NCI-H524 treated with DMSO at 0.1 percent for 48 hours (cell line): ENCODE data around the gene DOK5.

ENCODE experiments used
- DNase-seq: peaks from one replicate; lab custom pipeline; 2025; lab: John Stamatoyannopoulos, UW

Gene DOK5

DNA sequence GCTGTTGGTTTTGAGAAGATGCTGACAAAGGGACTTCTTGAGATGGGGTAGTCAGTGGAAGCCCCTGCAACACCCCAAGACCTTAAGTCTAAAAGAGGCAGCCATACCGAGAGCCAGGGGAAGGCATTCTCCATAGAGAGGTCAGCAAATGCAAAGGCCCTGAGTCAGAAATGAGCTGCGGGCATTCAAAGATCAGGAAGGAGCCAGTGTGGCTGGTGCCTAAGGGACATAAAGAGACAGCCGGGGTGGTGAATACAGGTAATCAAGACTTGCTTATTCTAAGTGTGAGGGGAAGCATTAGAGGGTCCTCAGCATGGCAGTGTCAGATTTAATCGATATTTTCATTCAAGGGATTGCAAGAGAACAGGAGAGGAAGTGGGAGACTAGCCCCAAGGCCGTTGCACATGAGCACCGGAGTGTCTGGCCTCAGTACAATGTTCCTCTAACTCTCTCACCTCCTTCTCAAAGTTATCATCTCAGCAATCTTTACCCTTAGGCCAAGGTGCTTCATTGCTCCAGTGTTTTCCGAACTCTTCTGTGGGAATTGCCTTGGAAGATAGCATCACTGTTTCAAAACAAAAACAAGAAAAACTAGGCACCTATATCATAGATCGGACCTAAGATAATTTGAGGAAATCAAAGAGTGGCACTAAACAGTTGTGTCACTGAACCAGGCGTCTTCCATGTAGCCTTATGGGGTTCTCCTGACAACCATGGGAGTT is 173.2 kb downstream of the DOK5 start:
- DNase-seq = no peak

DNA sequence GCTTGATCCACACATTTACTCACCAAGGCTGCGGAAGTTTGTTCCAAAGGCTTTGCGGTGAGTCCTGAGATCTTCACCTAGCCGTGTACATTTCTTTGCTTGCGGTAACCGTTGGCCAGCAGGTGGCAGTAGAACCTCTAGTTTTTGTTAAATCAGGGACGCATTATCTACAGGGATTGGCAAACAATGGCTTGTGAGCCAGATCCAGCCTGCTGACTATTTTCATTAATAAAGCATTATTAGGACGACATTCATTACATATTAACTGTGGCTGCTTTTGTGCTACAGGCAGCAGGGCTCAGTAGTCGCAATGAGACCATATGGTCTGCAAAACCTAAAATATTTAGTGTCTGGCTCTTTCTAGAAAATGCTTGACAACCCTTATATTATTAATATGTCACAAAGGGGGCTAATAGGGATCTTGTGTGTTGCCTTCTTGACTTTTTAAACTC is 174.1 kb downstream of the DOK5 start:
- DNase-seq = peak; percentile 43

DNA sequence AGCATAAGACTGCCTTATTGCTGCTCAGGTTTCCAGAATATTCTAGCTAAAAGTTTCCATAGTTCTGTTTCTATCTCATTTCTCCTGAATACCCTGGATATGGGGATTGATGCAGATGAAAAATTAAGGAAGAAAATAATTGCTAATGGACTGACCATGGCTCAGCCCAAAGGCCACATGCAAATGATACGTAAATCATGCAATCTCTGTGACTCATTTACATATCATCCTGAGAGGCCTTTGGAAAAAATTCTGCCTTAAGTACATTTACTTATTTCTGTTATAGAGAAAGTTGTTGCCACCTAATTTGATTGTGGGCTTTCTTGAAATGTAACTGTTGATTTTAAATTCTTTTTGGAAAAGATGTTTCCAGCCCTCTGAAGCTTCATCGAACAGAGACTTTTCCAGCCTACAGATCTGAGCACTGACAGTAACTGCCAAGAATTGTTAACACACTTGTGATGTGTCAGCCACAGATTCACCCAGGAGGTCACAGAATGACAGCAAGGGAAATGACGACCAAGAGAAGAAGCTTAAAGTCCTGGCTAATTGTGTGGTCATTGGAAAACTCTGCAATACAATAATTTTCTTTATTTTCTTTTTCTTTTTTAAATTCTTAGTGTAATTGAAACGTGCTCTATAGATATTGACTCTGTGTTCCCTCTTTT is 174.8 kb downstream of the DOK5 start:
- no peak for DNase-seq

DNA sequence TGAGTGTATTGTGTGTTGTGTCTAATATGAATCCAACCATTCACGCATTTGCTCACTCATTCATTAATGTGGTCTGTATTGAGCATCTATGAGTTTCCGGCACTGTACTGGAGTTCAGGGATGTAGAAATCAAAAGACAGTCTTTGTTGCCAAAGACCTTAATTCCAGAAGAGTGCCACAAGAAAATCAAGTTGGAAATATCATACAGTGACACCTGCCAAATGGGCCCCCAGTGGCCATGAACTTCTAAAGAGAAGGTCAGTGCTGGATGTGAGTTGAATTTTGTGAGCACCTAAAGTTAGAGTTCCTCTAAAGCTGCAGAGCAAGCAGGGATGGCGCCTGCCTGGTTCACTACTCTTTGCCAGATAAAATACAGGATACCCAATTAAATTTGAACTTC is 175.9 kb downstream of the DOK5 start:
- no peak for DNase-seq

DNA sequence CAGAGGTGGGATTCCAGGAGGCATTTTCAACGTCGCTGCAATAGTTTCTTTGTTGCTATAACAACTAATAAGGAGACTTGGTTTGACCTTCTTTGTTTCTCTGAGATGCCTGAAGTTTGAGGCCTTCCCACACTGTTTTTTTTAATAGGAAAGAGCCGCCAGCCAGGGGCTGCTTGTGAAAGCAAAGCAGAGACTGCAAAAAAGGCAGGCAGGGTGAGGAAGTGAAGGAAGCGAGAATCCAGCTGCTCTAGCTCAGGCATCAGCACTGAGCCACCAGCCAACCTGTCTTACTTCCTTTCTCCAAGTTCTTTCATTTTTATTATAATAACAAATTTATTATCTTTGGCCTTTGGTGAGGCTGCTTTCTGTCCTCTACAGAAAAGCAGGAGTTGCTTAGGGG is 179.1 kb downstream of the DOK5 start:
- DNase-seq = no peak

DNA sequence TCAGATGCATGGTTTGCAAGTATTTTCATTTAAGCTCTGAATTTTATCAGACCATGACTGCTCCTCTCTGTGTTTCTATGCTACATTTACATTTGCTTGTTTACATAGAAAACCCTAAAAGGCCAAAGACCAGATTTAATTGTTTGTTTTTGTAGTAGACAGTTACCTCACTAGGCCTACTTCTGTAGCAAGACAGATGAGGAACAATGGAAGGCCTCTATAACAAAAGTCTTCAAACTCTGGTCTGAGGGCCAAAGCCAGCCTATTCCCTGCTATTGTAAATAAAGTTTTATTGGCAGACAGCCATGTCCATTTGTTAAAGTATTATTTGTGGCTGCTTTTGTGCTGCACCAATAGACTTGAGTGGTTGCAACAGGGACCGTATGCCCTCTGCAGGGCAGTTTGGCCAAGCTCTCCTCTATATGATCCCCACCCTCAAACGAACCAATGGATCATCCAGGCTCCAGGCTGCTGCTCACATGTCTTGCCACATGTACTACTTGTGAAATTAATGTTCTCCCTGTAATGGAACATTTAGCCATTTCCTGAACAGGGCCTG is 182.0 kb downstream of the DOK5 start:
- DNase-seq = no peak

DNA sequence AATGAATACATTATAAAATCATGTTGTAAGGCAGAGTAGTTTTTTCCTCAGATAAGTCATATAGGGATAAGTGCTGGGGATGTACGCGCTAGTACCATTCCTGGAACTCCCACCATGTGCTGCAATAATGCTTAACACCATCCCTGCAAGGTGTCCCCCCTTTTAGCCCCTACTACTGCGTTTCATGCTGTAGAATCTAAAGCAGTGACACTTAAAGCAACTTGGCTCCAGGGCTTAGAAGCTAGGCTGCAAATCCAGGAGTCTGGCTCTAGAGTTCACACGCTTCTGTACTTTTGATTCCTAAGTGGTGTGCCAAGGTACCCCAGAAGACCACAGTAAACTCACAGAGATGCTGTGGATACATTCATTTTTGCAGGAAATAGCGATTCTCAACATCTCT is 183.1 kb downstream of the DOK5 start:
- no peak for DNase-seq

DNA sequence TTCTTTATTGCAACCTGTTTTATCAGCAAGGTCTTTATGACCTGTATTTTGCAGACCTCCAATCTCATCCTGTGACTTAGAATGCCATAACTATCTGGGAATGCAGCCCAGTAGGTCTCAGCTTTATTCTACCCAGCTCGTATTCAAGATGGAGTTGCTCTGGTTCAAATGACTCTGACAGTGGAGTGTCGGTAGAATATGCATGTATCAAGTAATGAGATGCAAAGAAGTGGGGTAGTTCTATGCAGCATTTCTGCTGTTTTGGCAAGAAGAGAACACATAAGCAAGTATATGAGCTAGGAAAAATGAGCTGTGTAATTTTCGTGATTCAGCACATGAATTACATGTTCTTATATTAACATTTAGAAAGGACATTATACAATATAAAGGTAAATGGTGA is 185.9 kb downstream of the DOK5 start:
- no peak for DNase-seq

DNA sequence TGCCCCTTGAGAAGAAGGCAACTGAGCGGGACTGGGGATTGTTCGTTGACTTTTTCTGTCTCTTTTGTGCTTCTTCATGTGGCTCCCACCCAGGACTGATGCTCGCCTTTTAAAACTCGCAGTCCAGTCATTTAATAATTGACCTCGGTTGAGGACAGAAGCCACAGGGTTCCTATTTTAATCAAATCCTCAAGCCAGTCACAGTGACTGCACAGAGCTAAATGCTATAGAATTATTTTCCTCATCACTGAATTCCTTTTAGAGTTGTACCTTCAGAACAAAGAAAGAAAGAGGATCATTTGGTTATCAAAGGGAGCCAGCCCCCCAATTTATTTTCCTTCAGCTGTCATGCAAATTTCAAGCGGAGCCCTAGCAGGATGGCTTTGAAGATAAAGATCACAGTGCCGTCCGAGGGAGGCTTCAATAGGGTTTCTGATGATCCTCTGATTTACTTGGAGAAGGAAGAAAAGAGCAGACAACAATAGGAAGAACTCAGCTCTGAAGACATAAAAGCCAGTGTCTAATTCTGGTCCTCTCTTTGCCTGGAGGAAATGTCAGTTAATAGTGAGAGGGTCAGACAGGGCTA is 186.6 kb downstream of the DOK5 start:
- DNase-seq = no peak

DNA sequence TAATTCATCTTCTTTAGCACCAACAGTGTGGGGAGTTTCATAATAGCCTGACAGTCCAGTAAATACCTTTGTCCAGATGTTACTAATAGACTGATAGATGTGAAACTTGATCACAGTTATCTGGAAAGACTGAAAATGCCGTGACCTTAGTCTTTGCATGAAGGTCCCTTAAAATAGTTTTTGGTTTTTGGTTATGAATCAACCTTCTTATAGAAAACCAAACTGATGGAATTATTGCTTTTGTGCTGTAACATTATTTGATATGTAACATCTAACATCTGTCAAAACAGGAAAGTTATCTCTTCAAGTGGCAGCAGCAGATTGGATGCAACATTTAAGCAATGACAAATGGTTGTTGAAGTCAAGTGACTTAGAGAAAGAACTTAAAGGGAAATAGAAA is 190.4 kb downstream of the DOK5 start:
- no peak for DNase-seq

DNA sequence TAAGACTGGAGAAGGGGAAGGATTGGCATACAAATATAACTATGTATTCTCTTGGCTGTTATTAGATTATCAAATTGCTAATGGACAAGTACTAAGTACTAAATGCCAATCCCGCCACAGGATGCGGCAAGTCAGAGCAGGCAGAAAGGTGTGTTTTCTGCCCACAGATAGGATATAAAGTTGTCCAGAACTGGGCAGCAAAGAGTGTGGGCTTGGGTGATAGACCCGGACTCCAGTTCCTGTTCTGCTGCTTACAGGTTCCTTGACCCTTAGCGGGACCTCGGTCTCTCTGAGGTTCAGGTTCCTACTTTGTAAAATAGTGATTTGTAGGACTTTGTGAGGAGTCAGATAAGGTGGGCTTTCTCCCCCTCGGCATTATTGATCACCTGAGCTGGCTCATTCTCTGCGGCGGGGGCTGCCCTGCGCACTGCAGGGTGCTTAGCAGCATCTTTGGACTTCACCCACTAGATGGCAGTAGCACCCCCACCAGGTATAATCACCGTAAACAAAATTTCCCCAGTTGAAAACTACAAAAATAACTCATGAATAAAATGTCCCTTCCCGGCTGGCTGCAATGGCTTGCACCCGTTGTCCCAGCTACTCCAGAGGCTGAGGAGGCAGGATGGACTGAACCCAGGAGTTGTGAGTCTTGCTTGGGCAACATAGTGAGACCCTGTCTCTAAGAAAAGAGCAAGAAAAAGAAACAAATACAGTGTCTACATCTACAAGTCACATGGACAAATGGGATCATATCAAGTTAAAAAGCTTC is 193.1 kb downstream of the DOK5 start:
- no peak for DNase-seq

DNA sequence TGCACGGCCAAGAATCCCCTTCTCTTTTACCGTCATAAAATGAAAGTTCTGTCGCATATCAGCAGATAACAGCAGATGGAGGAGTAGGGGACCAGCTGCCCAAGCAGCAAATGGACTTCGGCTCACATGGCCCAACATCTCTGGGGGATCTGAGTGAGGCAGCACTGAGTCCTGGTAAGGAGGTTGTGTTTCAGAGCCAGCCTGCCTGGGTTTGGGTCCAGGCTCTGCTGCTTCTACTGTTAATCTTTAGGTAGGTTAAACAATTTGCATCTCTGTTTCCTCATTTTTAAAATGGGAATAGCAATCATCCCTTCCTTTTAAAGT is 193.6 kb downstream of the DOK5 start:
- DNase-seq = no peak

DNA sequence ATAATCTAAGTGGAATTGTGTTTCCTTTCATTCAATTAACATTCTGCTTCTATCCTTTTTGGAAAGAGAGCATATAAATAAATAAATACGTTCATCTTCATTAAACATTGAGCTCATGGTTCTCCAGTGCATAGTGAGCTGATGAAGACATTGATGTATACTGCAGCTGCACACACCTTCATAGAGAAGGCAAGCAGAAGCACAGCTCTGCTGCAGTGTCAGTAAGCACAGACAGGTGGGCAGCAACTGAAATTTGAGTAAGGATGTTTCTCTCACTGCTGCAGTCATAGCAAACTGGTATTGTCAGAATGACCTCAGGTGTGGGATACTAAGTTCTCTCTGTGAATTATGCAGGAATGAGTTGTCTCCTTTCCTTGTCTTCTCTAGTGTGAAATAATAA is 202.9 kb downstream of the DOK5 start:
- no peak for DNase-seq

DNA sequence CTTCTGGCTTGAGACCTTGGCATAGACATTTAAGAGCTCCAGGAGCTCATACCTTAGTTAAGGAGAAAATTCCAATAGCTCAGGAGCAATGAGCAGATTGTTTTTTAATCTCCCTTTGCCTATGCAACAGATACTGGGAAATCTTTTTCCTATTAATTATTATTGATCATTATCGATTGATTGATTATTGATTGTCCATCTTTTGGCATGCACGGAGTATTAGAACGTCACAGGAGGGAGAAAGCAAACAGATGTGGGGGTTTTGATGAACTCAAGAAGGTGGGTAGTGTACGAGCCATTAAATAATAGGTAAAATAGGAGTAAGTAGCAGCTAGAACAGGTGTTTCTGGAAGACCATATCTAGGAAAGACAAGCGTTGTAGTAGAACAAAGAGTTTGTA is 205.0 kb downstream of the DOK5 start:
- no peak for DNase-seq

DNA sequence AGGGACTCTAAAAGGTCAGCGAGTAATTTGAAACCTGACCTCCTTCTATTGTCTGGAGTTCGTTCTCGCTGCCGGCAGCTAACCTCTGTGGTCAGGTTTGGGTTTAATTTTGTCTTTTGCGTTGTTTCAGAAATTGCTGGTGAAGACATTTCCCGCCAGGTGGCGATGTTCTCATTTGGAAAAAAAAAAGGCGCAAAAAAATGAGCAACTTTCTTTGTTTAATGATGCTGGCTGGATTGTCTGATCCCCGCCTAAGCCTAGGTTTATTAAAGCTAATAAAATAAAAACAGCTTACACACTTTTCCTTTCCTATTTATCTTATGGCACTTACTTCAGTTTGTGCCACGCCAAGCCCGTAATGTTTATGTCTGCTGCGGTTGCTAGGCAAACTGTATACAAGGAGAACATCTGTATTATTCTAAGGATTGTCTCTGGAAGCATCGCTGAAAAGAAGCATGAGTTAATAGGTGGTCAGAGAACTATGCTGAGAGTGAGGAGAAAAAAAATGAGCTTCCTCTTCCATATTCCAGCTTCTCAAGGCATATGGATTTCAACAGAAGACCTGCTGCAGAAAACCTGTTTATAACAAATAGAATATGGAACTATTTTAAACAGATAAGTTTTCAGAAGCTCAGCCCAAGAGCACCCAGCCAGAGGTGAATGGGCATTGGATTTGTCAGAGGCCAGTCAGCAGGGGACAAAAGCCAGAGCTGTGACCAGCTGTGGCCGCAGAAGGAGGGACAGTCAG is 205.7 kb downstream of the DOK5 start:
- no peak for DNase-seq

DNA sequence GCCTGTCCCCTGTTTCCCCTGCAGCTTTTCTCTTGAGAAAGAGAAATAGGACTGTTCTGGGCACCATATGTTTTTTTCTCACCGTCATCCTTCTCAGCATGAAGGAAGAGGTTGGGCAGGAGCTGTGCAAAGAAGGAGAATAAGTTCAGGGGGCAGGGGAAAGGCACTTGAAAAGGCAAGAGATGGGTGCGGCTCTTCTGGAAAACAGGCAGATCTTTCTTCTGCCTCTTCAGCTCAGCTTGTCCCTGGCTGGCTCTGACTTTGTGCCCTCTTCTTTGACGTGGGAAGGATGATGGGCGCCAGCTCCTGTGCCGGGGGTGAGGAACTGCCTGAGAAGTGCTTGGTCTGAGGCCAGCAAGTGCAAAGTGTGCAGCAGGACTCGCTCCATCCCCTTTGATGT is 206.5 kb downstream of the DOK5 start:
- DNase-seq = no peak

DNA sequence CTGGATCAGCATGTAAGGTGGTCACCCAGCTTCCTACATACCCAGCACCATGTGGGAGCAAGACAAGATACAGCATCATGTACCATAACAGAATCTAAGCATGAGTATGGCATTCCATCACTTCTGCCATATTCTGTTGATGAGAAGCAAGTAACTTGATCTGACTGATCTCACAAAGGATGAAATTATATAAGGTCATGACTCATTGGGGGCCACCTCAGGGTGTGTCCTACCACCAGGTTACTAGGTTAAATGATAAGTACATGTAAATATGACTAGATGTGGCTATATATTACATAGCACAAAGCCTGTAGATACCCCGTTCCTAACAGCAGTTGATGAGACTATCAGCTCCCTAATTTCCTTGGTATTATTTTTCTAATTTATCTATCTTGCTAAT is 213.1 kb downstream of the DOK5 start:
- DNase-seq = no peak

DNA sequence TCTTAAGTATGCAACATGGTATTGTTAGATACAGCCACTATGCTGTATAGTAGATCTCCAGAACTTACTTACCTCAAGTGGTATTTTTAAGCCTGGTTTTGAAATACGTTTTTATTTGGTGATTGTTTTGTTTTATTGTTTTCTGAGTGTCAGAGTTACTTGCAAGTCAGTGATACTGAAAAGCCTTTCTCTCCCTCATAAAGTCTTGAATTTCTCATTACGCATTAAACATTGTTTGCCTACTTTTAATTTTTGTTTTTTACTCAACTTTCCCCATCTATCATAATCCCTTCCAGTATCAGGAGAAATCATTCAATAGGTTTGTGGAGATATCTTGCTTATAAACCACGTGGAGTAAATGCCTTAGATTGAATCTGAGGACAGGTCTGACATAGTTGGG is 214.9 kb downstream of the DOK5 start:
- DNase-seq = no peak

DNA sequence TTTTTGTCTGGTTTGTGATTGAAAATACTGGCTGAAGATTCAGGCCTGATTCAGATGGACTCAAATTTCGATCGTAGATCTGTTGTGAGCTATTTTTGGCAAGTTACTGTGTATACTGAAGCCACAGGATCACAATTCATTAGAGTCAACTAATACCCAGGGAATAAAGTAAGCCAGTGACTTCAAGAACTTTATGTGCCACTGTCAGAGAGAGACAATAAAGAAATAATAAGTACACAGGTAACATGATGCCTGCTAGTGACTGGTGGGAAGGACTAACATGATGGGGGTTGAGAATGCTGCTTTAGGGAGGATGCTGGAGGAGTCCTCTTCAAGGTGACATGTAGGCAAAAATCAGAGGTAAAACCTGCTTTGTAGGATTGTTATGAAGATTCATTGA is 215.9 kb downstream of the DOK5 start:
- DNase-seq = no peak

DNA sequence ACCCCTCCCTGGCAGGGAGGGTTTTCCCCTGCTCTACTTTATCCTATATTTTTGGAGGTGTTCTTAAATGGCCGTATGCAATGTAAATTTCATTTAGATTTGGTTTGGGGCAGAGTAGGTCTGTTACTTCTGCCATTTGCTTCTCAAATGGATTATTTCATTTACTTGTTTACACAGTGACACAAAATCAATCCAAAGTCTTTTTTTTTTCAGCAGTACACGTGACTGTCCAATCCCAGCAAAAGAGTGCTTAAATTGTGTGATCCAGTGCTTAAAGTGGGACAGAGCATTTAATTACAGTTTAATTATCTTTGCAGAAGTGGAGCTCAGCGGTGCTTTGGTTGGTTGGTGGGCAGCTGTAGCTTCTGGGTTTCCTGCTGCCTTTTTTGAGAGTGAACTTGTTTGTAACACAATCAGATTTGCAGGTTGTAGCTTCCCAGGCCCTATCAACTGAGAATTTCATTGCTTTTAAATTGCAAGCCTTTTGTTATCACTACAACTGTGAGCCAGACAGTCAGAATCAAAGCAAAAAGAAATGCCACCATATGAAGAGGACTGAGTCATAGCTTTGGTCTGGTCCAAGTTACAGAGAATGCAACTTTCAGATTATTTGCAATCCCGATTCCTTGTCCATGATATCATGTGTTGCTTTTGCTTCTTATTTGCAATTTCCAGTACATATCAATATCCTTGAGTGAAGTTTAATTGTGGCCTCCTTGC is 216.9 kb downstream of the DOK5 start:
- DNase-seq = no peak

DNA sequence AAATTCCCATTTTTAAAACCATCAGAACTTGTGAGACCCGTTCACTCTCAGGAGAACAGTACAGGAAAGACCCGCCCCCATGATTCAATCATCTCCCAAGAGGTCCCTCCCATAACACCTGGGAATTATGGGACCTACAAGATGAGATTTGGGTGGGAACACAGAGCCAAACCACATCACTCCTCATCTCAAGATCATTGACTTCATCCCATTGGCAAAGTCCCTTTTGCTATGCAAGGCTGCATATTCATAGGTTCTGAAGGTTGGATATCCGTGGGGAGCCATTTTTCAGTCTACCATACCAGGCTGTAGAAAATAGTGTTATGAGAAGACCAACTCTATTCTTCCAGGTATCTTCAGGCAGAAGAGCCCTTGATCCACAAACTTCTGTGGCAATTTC is 219.1 kb downstream of the DOK5 start:
- DNase-seq = no peak
